Activated CD8-positive, alpha-beta T cell treated with anti-CD3 and anti-CD28 coated beads, Interleukin-2, amount 10 ng/mL, durations not matched to agents 7 days and 5 days (primary cell): ENCODE measurements around the gene TM2D3. TPM values are rescaled to one million over a fixed set of nuclear protein-coding genes. Genes with fewer than 3 reads are reported as not detected.

ENCODE experiments used
- ATAC-seq: fragments of 150-1000 bp; cut with Tn5 transposase; one replicate; pipeline ENCODE4 v1.10.0; 2021; ENCODE audit warnings: moderate library complexity
- CTCF ChIA-PET: fragments of 350-600 bp; sonication (Branson Sonifier 250); formaldehyde crosslinking; loops from one replicate; lab custom pipeline; 2021; ENCODE audit warnings: antibody characterized with exemption; lab: Charles Lee
- POLR2A ChIA-PET: fragments of 350-600 bp; sonication (Branson Sonifier 250); formaldehyde crosslinking; loops from one replicate; lab custom pipeline; 2021; ENCODE audit warnings: antibody characterized with exemption; lab: Charles Lee
- DNase-seq: peaks from one replicate; pipeline ENCODE4 v3.0.0-alpha.2; 2020
- H3K27ac Mint-ChIP-seq: one replicate; pipeline ENCODE4 v1.8.0; 2021; ENCODE audit warnings: mild to moderate bottlenecking, mixed read lengths
- H3K27me3 Mint-ChIP-seq: one replicate; pipeline ENCODE4 v1.8.0; 2021; ENCODE audit warnings: low read depth, mixed read lengths
- H3K36me3 Mint-ChIP-seq: one replicate; pipeline ENCODE4 v1.8.0; 2021; ENCODE audit warnings: low read depth, mixed read lengths
- H3K4me1 Mint-ChIP-seq: one replicate; pipeline ENCODE4 v1.8.0; 2021; ENCODE audit warnings: low read depth, mixed read lengths
- H3K4me3 Mint-ChIP-seq: one replicate; pipeline ENCODE4 v1.8.0; 2021; ENCODE audit warnings: mild to moderate bottlenecking, mixed read lengths
- H3K9me3 Mint-ChIP-seq: one replicate; pipeline ENCODE4 v1.8.0; 2022; ENCODE audit warnings: mixed read lengths; ENCODE audit not compliant: insufficient read depth
- total RNA-seq, 2 experiments: library from RNA; stranded (reverse); gene quantifications; one replicate each; pipeline ENCODE4 v1.2.3, GENCODE V29; 2021

TM2D3 gene
- total RNA-seq: 10 to 100 TPM; 36.8 to 38.8 TPM

DNA sequence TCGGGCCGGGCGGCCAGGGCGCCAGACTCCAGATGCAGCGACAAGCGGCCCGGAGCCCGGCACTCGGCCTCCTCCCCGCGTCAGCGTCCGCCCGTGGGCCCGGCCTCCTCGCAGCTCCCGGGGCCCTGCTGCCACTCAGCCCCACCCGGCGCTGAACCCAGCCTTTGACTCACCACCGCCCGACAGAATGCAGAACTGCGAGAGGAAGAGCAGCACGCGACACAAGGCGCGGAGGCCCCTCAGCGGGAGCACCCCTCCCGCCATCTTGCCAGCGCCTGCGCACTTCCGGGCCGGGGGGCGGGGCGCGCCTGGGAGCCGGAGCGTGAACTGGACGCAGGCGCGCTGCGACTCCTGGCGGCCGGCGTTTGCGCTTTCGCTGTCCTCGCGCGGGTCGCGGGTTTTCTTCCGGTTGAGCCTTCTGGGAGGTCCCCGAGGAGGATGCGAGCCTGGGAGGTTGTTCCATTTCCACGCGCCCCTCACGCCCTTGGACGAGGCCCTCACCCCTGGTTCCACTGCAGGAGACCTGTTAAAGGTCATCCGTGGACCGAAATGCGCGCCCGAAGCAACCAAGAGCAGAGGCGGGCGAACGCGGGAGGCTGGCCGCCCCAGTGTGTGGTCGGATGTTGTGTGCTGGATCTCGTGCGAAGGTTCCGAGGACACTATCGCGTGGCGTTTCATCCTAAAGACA is at the start of gene TM2D3:
Gene TM2D3 (minus strand): TSS at position 284 of the 688 bp plus-strand sequence. CDS start 20 bp downstream, at position 264.
- H3K27ac Mint-ChIP-seq: peak within 1 kb of the TSS; percentile 94
- CTCF ChIA-PET: interaction anchor here (0.9 to 3.6 kb wide), 4 partner anchors 10 to 357 kb away, joined by 4 to 25 read pairs (median 8); partner anchors contain the start of gene SNRPA1
- POLR2A ChIA-PET: interaction anchor here (0.6 to 3.0 kb wide), 5 partner anchors 9 to 358 kb away, joined by 3 to 18 read pairs (median 4); partner anchors contain the start of genes SNRPA1 and TARS3

DNA sequence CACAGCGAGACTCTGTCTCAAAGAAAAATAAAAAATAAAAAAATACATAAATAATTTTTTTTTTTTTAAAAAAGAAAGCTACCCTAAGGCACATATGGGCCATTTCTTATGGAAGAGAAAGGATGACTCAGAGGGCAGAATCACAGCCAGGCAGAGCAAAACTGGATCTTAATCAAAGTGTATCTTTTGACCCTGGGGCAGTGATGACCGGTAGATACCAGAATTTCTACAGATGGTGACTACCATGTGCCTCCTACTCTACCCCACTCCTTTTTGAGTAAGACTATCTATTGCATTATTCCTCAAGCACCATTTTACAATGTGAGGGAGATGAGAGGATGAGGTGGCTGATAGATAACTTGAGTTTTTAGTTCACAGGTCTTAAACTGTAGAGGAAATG is 46.1 kb upstream of the TM2D3 start:
- DNase-seq (no peak), ATAC-seq (no peak)
- POLR2A ChIA-PET: no interaction called here
- no peak overlapping the region for H3K27ac Mint-ChIP-seq
- peaks cover 20% of the 10 kb centered on the region for H3K4me1 Mint-ChIP-seq
- CTCF ChIA-PET: no interaction called here
- H3K36me3 Mint-ChIP-seq: peaks cover 58% of the 10 kb centered on the region
- no peaks in the 10 kb centered on the region for H3K9me3 Mint-ChIP-seq
- no peak overlapping the region for H3K4me3 Mint-ChIP-seq
- no peaks in the 10 kb centered on the region for H3K27me3 Mint-ChIP-seq

More for the DNA sequence above, at the start of gene TM2D3:
- DNase-seq (peak; percentile 95), ATAC-seq (peak; percentile 95)
- Mint-ChIP-seq H3K4me1 (peaks cover 41% of the 10 kb centered on the region), H3K27me3 (no peaks in the 10 kb centered on the region), H3K36me3 (peaks cover 21% of the 10 kb centered on the region), H3K4me3 (peak within 1 kb of the TSS; percentile 93), H3K9me3 (no peaks in the 10 kb centered on the region)

- peak; percentile 72 for ATAC-seq
- ChIA-PET POLR2A (interaction anchor here (0.7 kb wide), 1 partner anchor 56 kb away, joined by 3 read pairs; no protein-coding TSS in a partner anchor), CTCF (interaction anchor here (1.3 kb wide), 1 partner anchor 43 kb away, joined by 3 read pairs; no protein-coding TSS in a partner anchor)
- DNase-seq: no peak
- Mint-ChIP-seq H3K36me3 (peaks cover 61% of the 10 kb centered on the region), H3K27ac (peak overlapping the region; percentile 39), H3K4me1 (peaks cover 28% of the 10 kb centered on the region), H3K27me3 (no peaks in the 10 kb centered on the region), H3K9me3 (no peaks in the 10 kb centered on the region), H3K4me3 (no peak overlapping the region)
Measured at GRCh38 chr15:101697488-101697887, 45.3 kb upstream of the TM2D3 start.

DNA sequence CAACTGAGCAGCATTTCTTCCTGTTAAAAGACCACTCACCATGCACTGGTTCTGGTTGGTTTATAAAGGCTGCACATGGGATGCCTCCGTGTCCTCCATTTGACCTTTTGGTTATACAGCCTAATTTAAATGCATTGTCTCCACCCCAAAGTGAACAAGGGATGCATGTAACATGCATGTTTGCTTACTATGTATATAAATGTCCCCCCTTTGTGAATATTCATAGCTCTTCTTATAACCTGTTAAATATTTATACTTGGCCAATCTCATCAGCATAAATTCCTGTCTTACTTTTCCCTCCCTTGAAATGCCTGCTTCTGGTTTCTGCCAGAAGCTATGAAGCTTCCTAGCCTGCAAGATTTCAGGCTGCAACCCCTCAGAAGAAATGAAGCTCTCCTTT is 44.6 kb upstream of the TM2D3 start:
- peak overlapping the region; percentile 39 for H3K27ac Mint-ChIP-seq
- peaks cover 29% of the 10 kb centered on the region for H3K4me1 Mint-ChIP-seq
- DNase-seq (peak; percentile 4), ATAC-seq (no peak)
- POLR2A ChIA-PET: interaction anchor here (0.7 kb wide), 1 partner anchor 56 kb away, joined by 3 read pairs; no protein-coding TSS in a partner anchor
- no peaks in the 10 kb centered on the region for H3K9me3 Mint-ChIP-seq
- H3K27me3 Mint-ChIP-seq: no peaks in the 10 kb centered on the region
- CTCF ChIA-PET: interaction anchor here (1.3 kb wide), 1 partner anchor 42 kb away, joined by 3 read pairs; no protein-coding TSS in a partner anchor
- H3K4me3 Mint-ChIP-seq: no peak overlapping the region
- H3K36me3 Mint-ChIP-seq: peaks cover 55% of the 10 kb centered on the region

DNA sequence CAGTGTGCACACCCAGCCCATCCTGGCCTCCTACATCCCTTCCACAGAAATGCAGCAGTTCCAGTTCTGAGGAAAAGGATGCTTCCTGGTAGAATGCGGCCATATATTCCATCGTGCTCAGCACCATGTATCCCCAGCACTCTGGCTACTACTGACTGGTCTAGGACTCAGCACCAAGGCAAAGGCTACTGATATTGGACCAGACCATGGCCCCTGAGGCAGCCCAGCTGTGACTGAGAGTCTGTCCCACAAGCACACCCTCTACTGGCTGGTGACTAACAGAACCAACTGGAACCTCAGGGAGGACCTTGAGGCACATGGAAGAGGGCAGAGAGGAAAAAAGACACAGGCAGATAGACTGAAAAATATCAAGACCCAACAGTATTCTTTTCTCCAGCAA is 42.1 kb upstream of the TM2D3 start:
- H3K4me3 Mint-ChIP-seq: no peak overlapping the region
- POLR2A ChIA-PET: no interaction called here
- no peak for DNase-seq
- H3K27ac Mint-ChIP-seq: no peak overlapping the region
- H3K36me3 Mint-ChIP-seq: peaks cover 41% of the 10 kb centered on the region
- no peak for ATAC-seq
- H3K9me3 Mint-ChIP-seq: no peaks in the 10 kb centered on the region
- no peaks in the 10 kb centered on the region for H3K27me3 Mint-ChIP-seq
- CTCF ChIA-PET: no interaction called here
- H3K4me1 Mint-ChIP-seq: peaks cover 29% of the 10 kb centered on the region

- peaks cover 39% of the 10 kb centered on the region for H3K36me3 Mint-ChIP-seq
- DNase-seq (no peak), ATAC-seq (no peak)
- H3K27me3 Mint-ChIP-seq: no peaks in the 10 kb centered on the region
- no peaks in the 10 kb centered on the region for H3K9me3 Mint-ChIP-seq
- CTCF ChIA-PET: interaction anchor here (1.5 kb wide), 1 partner anchor 31 kb away, joined by 4 read pairs; the partner anchor contains the start of gene TARS3
- POLR2A ChIA-PET: interaction anchor here (1.0 kb wide), 1 partner anchor 372 kb away, joined by 3 read pairs; no protein-coding TSS in a partner anchor
- H3K27ac Mint-ChIP-seq: peak overlapping the region; percentile 50
- H3K4me1 Mint-ChIP-seq: peaks cover 29% of the 10 kb centered on the region
- no peak overlapping the region for H3K4me3 Mint-ChIP-seq
Measured at GRCh38 chr15:101692801-101693598, 40.8 kb upstream of the TM2D3 start.

GRCh38 chr15:101689901-101690300 is 37.7 kb upstream of the TM2D3 start:
- no peaks in the 10 kb centered on the region for H3K9me3 Mint-ChIP-seq
- ATAC-seq: peak; percentile 42
- peaks cover 26% of the 10 kb centered on the region for H3K36me3 Mint-ChIP-seq
- no peak overlapping the region for H3K4me3 Mint-ChIP-seq
- H3K27me3 Mint-ChIP-seq: no peaks in the 10 kb centered on the region
- ChIA-PET CTCF (no interaction called here), POLR2A (no interaction called here)
- no peak for DNase-seq
- H3K27ac Mint-ChIP-seq: no peak overlapping the region
- peaks cover 11% of the 10 kb centered on the region for H3K4me1 Mint-ChIP-seq

DNA sequence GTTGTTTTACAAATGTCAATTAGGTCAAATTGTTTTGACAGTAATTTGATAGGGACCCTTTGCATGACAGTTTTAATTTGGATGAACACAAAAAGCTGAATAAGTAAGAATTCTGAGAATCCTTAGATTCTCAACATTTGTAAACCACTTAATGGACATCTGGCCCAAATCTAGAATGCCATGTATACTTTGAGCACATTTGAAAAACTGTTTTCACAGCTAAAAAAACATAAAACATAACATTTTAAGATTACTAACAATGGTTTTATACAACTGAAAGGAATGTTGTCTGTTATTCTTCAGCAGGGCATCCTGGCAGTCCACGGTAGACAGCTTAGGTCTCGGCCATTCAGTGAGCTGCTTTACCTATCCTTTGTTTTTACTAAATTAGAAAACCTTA is 34.5 kb upstream of the TM2D3 start:
- Mint-ChIP-seq H3K27ac (no peak overlapping the region), H3K4me1 (no peaks in the 10 kb centered on the region), H3K9me3 (no peaks in the 10 kb centered on the region), H3K4me3 (no peak overlapping the region), H3K27me3 (no peaks in the 10 kb centered on the region), H3K36me3 (peaks cover 28% of the 10 kb centered on the region)
- ChIA-PET CTCF (no interaction called here), POLR2A (no interaction called here)
- no peak for ATAC-seq
- no peak for DNase-seq

DNA sequence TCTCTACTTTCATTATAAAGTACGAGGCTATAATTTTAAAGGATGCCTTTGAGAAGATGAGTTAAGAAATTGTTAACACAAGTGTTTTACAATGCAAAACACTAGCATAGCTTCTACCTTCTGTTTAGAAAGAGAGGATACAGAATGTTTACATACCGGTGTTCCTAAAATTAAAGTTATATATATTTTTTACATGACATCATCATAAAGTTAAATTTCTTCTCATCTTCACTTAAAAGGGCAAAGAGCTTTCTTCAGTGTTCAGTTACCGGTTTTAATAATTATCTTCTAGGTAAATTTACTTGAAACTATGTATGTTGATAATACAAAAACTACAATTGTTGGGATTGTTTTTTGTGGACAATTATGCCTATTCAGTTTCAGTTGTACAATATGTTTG is 32.7 kb upstream of the TM2D3 start:
- Mint-ChIP-seq H3K4me3 (no peak overlapping the region), H3K4me1 (no peaks in the 10 kb centered on the region), H3K27ac (no peak overlapping the region), H3K9me3 (no peaks in the 10 kb centered on the region), H3K36me3 (peaks cover 32% of the 10 kb centered on the region), H3K27me3 (no peaks in the 10 kb centered on the region)
- POLR2A ChIA-PET: no interaction called here
- ATAC-seq: no peak
- DNase-seq: no peak
- CTCF ChIA-PET: no interaction called here

- DNase-seq (no peak), ATAC-seq (no peak)
- Mint-ChIP-seq H3K27ac (no peak overlapping the region), H3K36me3 (peaks cover 31% of the 10 kb centered on the region), H3K4me3 (no peak overlapping the region), H3K9me3 (no peaks in the 10 kb centered on the region), H3K4me1 (no peaks in the 10 kb centered on the region), H3K27me3 (no peaks in the 10 kb centered on the region)
- ChIA-PET POLR2A (no interaction called here), CTCF (no interaction called here)
Measured at GRCh38 chr15:101684384-101684783, 32.2 kb upstream of the TM2D3 start.

DNA sequence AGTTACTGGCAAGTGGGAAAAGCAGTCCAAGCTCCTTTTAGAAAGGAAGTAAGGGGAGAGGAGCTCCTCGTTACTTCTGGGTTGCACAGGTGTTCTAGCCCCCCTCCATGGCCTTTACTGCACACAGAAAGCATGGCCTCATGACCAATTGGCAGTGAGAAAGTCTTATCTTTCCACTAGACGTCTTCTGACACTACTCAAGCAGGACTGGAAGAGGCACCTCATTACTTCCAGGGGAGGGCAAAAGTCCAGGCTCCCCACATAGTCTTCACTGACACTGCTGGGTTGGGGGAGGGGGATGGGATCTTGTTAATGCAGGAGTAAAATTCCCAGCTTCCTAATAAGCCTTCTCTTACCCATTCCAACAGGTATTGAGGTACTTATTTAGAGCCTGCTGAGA is 27.6 kb upstream of the TM2D3 start:
- peaks cover 28% of the 10 kb centered on the region for H3K36me3 Mint-ChIP-seq

More for the DNA sequence above, 27.6 kb upstream of the TM2D3 start:
- DNase-seq: no peak
- no peak overlapping the region for H3K4me3 Mint-ChIP-seq
- H3K9me3 Mint-ChIP-seq: no peaks in the 10 kb centered on the region
- ChIA-PET POLR2A (no interaction called here), CTCF (no interaction called here)
- no peaks in the 10 kb centered on the region for H3K4me1 Mint-ChIP-seq
- no peak for ATAC-seq
- H3K27ac Mint-ChIP-seq: no peak overlapping the region
- no peaks in the 10 kb centered on the region for H3K27me3 Mint-ChIP-seq
